Measurements from ENCODE around the gene GMDS.

GRCh38 chr6:1814279-1814678, 431.1 kb downstream of the GMDS start:
- TF ChIP-seq CTCF (IDR thresholded peaks at IDR 0.05; ENCODE audit: low read depth, low read length) = no peak
- no peak for TF ChIP-seq EZH2phosphoT487 (IDR thresholded peaks at IDR 0.05; ENCODE audit: low read depth)

Measured in OCI-LY3 (cell line).